H1 (cell line): Measurements from ENCODE around the gene FLCN.

Source experiments
- CTCF ChIP-seq, 3 experiments: IDR thresholded peaks; 1 replicate in 2 of 3; 2 replicates in 1 of 3; pipeline versions ENCODE4 v1.5.1 to v1.6.1; 2011; ENCODE audit warnings: low read length in 3 of 3, mild to moderate bottlenecking in 3 of 3, inconsistent platforms in 2 of 3, low read depth in 1 of 3, moderate library complexity in 1 of 3; ENCODE audit not compliant: insufficient read depth in 1 of 3; ENCODE audit errors: control extremely low read depth in 1 of 3
- EP300 ChIP-seq, 2 experiments: IDR thresholded peaks; 1 replicate in 1 of 2; 2 replicates in 1 of 2; pipeline ENCODE4 v1.6.1; 2011 to 2012; ENCODE audit warnings: low read depth in 2 of 2, low read length in 2 of 2, mild to moderate bottlenecking in 2 of 2, borderline replicate concordance in 1 of 2, inconsistent platforms in 1 of 2, moderate library complexity in 1 of 2
- EZH2 ChIP-seq: fragments of 200-600 bp; sonication (generic); IDR thresholded peaks from 2 replicates; pipeline ENCODE4 v1.7.1; 2012; ENCODE audit warnings: low read depth, mild to moderate bottlenecking, moderate library complexity, low read length, inconsistent platforms; ENCODE audit not compliant: severe bottlenecking
- GABPA ChIP-seq: IDR thresholded peaks from 2 replicates; pipeline ENCODE4 v1.6.1; 2011; ENCODE audit warnings: mild to moderate bottlenecking, low read length, moderate library complexity, borderline replicate concordance; ENCODE audit not compliant: insufficient read depth
- GTF2F1 ChIP-seq: IDR thresholded peaks from 2 replicates; pipeline ENCODE4 v1.6.1; 2012; ENCODE audit warnings: low read depth, low read length, improper control_type of control experiment, borderline replicate concordance
- HDAC2 ChIP-seq, 2 experiments: fragments of 300-600 bp in 1 of 2; sonication (generic) in 1 of 2; IDR thresholded peaks; 2 replicates each; pipeline ENCODE4 v1.6.1; 2011 to 2012; ENCODE audit warnings: low read depth in 2 of 2, low read length in 2 of 2, mild to moderate bottlenecking in 2 of 2, moderate library complexity in 2 of 2, borderline replicate concordance in 1 of 2, inconsistent platforms in 1 of 2
- JUND ChIP-seq: IDR thresholded peaks from 2 replicates; pipeline ENCODE4 v1.6.1; 2011; ENCODE audit warnings: mild to moderate bottlenecking, improper control_type of control experiment, low read length
- KDM1A ChIP-seq: fragments of 200-600, 300-600 bp; sonication (generic); IDR thresholded peaks from 2 replicates; pipeline ENCODE4 v1.7.1; 2016; ENCODE audit warnings: mild to moderate bottlenecking, low read length, borderline replicate concordance
- POLR2A ChIP-seq, 2 experiments: IDR thresholded peaks; 1 replicate in 1 of 2; 2 replicates in 1 of 2; pipeline ENCODE4 v1.6.1; 2011; ENCODE audit warnings: low read depth in 2 of 2, low read length in 2 of 2, mild to moderate bottlenecking in 2 of 2; ENCODE audit errors: control extremely low read depth in 1 of 2
- POLR2AphosphoS5 ChIP-seq: IDR thresholded peaks from 2 replicates; pipeline ENCODE4 v1.6.1; 2011; ENCODE audit warnings: low read depth, low read length
- RXRA ChIP-seq: IDR thresholded peaks from 2 replicates; pipeline ENCODE4 v1.6.1; 2011; ENCODE audit warnings: low read depth, mild to moderate bottlenecking, low read length, moderate library complexity; ENCODE audit not compliant: insufficient read depth
- SIN3A ChIP-seq, 2 experiments: IDR thresholded peaks in 1 of 2; conservative IDR thresholded peaks in 1 of 2; 2 replicates each; pipeline ENCODE4 v1.6.1; 2011 to 2012; ENCODE audit warnings: low read length in 2 of 2, improper control_type of control experiment in 1 of 2, low read depth in 1 of 2, mild to moderate bottlenecking in 1 of 2
- SUZ12 ChIP-seq: fragments of 200-600 bp; sonication (generic); IDR thresholded peaks from 2 replicates; pipeline ENCODE4 v1.6.1; 2012; ENCODE audit warnings: mild to moderate bottlenecking, inconsistent platforms, low read length, moderate library complexity, mixed read lengths
- ZNF274 ChIP-seq: IDR thresholded peaks from 2 replicates; pipeline ENCODE4 v1.7.0; 2012; ENCODE audit warnings: low read length, borderline replicate concordance; ENCODE audit errors: extremely low read depth

GRCh38 chr17:17232303-17232621, 4.7 kb downstream of the FLCN start:
- TF ChIP-seq CTCF (IDR thresholded peaks at IDR 0.05; ENCODE audit: control extremely low read depth in 1 of 3, insufficient read depth in 1 of 3, low read depth in 1 of 3, low read length in 3 of 3) = no peak
- no peak for TF ChIP-seq EP300 (IDR thresholded peaks at IDR 0.05; ENCODE audit: borderline replicate concordance in 1 of 2, low read depth in 2 of 2, low read length in 2 of 2)
- no peak for TF ChIP-seq POLR2AphosphoS5
- no peak for TF ChIP-seq JUND
- TF ChIP-seq RXRA = no peak
- TF ChIP-seq HDAC2 (IDR thresholded peaks at IDR 0.05; ENCODE audit: borderline replicate concordance in 1 of 2, low read depth in 2 of 2, low read length in 2 of 2) = no peak
- TF ChIP-seq SUZ12 = no peak
- TF ChIP-seq KDM1A = no peak
- TF ChIP-seq SIN3A (conservative IDR thresholded peaks at IDR 0.05 in 1 of 2, IDR thresholded peaks at IDR 0.05 in 1 of 2; ENCODE audit: low read depth in 1 of 2, low read length in 2 of 2) = no peak
- TF ChIP-seq EZH2 = no peak
- no peak for TF ChIP-seq GTF2F1
- TF ChIP-seq GABPA = no peak
- no peak for TF ChIP-seq ZNF274
- no peak for TF ChIP-seq POLR2A (IDR thresholded peaks at IDR 0.05; ENCODE audit: control extremely low read depth in 1 of 2, low read depth in 2 of 2, low read length in 2 of 2)
